HepG2 (cell line): ENCODE data around the gene ZFPM1. TPM values are rescaled to one million over a fixed set of nuclear protein-coding genes. Genes with fewer than 3 reads are reported as not detected.
A peak's percentile ranks its signal among the peaks of the same experiment; 100 is the strongest.

Experiments used
- ATRX ChIP-seq: sonication (generic); formaldehyde crosslinking; IDR thresholded peaks from 2 replicates; pipeline ENCODE4 v1.4.0; 2020; ENCODE audit warnings: missing genetic modification reagents, borderline replicate concordance
- DPF2 ChIP-seq: sonication (generic); formaldehyde crosslinking; IDR thresholded peaks from 2 replicates; pipeline ENCODE4 v1.4.0; 2020; ENCODE audit warnings: mild to moderate bottlenecking, low read depth, missing genetic modification reagents, borderline replicate concordance
- EHMT2 ChIP-seq: fragments of 200-600 bp; sonication (generic); IDR thresholded peaks from 2 replicates; pipeline ENCODE4 v1.7.0; 2017; ENCODE audit warnings: antibody characterized with exemption, low read depth, low read length, borderline replicate concordance
- KLF13 ChIP-seq: sonication (generic); formaldehyde crosslinking; IDR thresholded peaks from 2 replicates; pipeline ENCODE4 v1.4.0; 2020; ENCODE audit warnings: mild to moderate bottlenecking, missing genetic modification reagents
- NCOA5 ChIP-seq: sonication (generic); formaldehyde crosslinking; IDR thresholded peaks from 2 replicates; pipeline ENCODE4 v1.4.0; 2020; ENCODE audit warnings: missing genetic modification reagents
- RARA ChIP-seq: IDR thresholded peaks from 2 replicates; pipeline ENCODE4 v1.6.1; 2016; ENCODE audit warnings: missing genetic modification reagents, missing compliant biosample characterization
- SMAD3 ChIP-seq: sonication (generic); formaldehyde crosslinking; IDR thresholded peaks from 2 replicates; pipeline ENCODE4 v1.4.0; 2020; ENCODE audit warnings: missing genetic modification reagents
- TCF7 ChIP-seq: sonication (generic); IDR thresholded peaks from 2 replicates; pipeline ENCODE4 v1.6.1; 2016; ENCODE audit warnings: antibody characterized with exemption, low read depth
- THAP11 ChIP-seq: IDR thresholded peaks from 2 replicates; pipeline ENCODE4 v1.6.1; 2016; ENCODE audit warnings: missing biosample characterization, missing genetic modification reagents
- ZFP37 ChIP-seq: sonication (generic); formaldehyde crosslinking; IDR thresholded peaks from 2 replicates; pipeline ENCODE4 v1.4.0; 2020; ENCODE audit warnings: missing genetic modification reagents, borderline replicate concordance
- ZNF557 ChIP-seq: sonication (generic); formaldehyde crosslinking; IDR thresholded peaks from 2 replicates; pipeline ENCODE4 v1.4.0; 2020; ENCODE audit warnings: missing genetic modification reagents
- ZNF605 ChIP-seq: sonication (generic); formaldehyde crosslinking; IDR thresholded peaks from 2 replicates; pipeline ENCODE4 v1.8.0; 2022; ENCODE audit warnings: mild to moderate bottlenecking, missing genetic modification reagents
- ZNF724P ChIP-seq: sonication (generic); formaldehyde crosslinking; IDR thresholded peaks from 2 replicates; pipeline ENCODE4 v1.8.0; 2022; ENCODE audit warnings: missing genetic modification reagents, borderline replicate concordance
- polyA plus RNA-seq, 8 experiments: library from polyadenylated mRNA; depleted of rRNA in 3 of 8; stranded (reverse) in 7 of 8; unstranded in 1 of 8; fragments of >200 nt; fragmentation: Illumina TruSeq in 4 of 8; extraction: Trizol in 4 of 8; gene quantifications; 2 replicates each; pipeline versions ENCODE4 v1.2.1 to v1.2.3, GENCODE V29; 2011 to 2016; ENCODE audit warnings: low read depth in 4 of 8, missing spikeins in 1 of 8, mixed read lengths in 1 of 8; ENCODE audit not compliant: insufficient read depth in 1 of 8
- total RNA-seq, 5 experiments: library from RNA; depleted of rRNA; stranded (reverse); fragments of >200 nt; fragmentation: Illumina TruSeq; extraction: Trizol; gene quantifications; 2 replicates each; pipeline ENCODE4 v1.2.3, GENCODE V29; 2016; ENCODE audit warnings: low read depth in 1 of 5
- TF ChIP-seq, protein P1 (sequence below): sonication (generic); formaldehyde crosslinking; IDR thresholded peaks from 2 replicates; pipeline ENCODE4 v1.5.1; 2020; ENCODE audit warnings: mild to moderate bottlenecking, moderate library complexity, missing genetic modification reagents
- TF ChIP-seq, protein P2 (sequence below): sonication (generic); formaldehyde crosslinking; IDR thresholded peaks from 2 replicates; pipeline ENCODE4 v1.8.1; 2023; ENCODE audit warnings: mild to moderate bottlenecking, missing genetic modification reagents
- TF ChIP-seq, protein P3 (sequence below): IDR thresholded peaks from 2 replicates; pipeline ENCODE4 v1.6.1; 2018; ENCODE audit warnings: missing genetic modification reagents, mild to moderate bottlenecking, missing compliant biosample characterization
- TF ChIP-seq, protein P4 (sequence below): sonication (generic); formaldehyde crosslinking; IDR thresholded peaks from 2 replicates; pipeline ENCODE4 v1.8.0; 2022; ENCODE audit warnings: mild to moderate bottlenecking, missing genetic modification reagents
- TF ChIP-seq, protein P5 (sequence below): sonication (generic); formaldehyde crosslinking; IDR thresholded peaks from 2 replicates; pipeline ENCODE4 v1.4.0; 2020; ENCODE audit warnings: missing genetic modification reagents, borderline replicate concordance

The ZFPM1 gene
- total and polyA plus RNA-seq, 2 of the 13 experiments (the other 11 are each of a cell fraction or from before 2014, with no cell fraction given) = 1.3 to 3.8 TPM

GRCh38 chr16:88452482-88453216, 431 bp upstream of the ZFPM1 start (continued):
- TF ChIP-seq, protein P1, sequence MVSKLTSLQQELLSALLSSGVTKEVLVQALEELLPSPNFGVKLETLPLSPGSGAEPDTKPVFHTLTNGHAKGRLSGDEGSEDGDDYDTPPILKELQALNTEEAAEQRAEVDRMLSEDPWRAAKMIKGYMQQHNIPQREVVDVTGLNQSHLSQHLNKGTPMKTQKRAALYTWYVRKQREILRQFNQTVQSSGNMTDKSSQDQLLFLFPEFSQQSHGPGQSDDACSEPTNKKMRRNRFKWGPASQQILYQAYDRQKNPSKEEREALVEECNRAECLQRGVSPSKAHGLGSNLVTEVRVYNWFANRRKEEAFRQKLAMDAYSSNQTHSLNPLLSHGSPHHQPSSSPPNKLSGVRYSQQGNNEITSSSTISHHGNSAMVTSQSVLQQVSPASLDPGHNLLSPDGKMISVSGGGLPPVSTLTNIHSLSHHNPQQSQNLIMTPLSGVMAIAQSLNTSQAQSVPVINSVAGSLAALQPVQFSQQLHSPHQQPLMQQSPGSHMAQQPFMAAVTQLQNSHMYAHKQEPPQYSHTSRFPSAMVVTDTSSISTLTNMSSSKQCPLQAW (CRISPR knock-in tag) = peak; percentile 96
- TF ChIP-seq RARA (CRISPR knock-in tag) = peak; percentile 70
- 0 out of 2 replicates have a peak, but pooled peaks have one; percentile 22 for TF ChIP-seq SMAD3 (CRISPR knock-in tag)
- TF ChIP-seq ATRX = no peak
- TF ChIP-seq TCF7 = no peak
- no peak for TF ChIP-seq EHMT2
- TF ChIP-seq KLF13 (CRISPR knock-in tag) = peak; percentile 92; the same call in 1 of the 2 replicates
- no peak for TF ChIP-seq NCOA5 (CRISPR knock-in tag)
- TF ChIP-seq ZNF605 (CRISPR knock-in tag) = peak; percentile 98
- TF ChIP-seq THAP11 (CRISPR knock-in tag) = peak; percentile 65; the same call in 1 of the 2 replicates
- TF ChIP-seq, protein P2, sequence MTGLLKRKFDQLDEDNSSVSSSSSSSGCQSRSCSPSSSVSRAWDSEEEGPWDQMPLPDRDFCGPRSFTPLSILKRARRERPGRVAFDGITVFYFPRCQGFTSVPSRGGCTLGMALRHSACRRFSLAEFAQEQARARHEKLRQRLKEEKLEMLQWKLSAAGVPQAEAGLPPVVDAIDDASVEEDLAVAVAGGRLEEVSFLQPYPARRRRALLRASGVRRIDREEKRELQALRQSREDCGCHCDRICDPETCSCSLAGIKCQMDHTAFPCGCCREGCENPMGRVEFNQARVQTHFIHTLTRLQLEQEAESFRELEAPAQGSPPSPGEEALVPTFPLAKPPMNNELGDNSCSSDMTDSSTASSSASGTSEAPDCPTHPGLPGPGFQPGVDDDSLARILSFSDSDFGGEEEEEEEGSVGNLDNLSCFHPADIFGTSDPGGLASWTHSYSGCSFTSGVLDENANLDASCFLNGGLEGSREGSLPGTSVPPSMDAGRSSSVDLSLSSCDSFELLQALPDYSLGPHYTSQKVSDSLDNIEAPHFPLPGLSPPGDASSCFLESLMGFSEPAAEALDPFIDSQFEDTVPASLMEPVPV = peak; percentile 99
- no peak for TF ChIP-seq DPF2 (CRISPR knock-in tag)
- TF ChIP-seq, protein P3, sequence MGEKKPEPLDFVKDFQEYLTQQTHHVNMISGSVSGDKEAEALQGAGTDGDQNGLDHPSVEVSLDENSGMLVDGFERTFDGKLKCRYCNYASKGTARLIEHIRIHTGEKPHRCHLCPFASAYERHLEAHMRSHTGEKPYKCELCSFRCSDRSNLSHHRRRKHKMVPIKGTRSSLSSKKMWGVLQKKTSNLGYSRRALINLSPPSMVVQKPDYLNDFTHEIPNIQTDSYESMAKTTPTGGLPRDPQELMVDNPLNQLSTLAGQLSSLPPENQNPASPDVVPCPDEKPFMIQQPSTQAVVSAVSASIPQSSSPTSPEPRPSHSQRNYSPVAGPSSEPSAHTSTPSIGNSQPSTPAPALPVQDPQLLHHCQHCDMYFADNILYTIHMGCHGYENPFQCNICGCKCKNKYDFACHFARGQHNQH = peak; percentile 82; the same call in 1 of the 2 replicates
- TF ChIP-seq, protein P4, sequence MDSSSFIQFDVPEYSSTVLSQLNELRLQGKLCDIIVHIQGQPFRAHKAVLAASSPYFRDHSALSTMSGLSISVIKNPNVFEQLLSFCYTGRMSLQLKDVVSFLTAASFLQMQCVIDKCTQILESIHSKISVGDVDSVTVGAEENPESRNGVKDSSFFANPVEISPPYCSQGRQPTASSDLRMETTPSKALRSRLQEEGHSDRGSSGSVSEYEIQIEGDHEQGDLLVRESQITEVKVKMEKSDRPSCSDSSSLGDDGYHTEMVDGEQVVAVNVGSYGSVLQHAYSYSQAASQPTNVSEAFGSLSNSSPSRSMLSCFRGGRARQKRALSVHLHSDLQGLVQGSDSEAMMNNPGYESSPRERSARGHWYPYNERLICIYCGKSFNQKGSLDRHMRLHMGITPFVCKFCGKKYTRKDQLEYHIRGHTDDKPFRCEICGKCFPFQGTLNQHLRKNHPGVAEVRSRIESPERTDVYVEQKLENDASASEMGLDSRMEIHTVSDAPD = peak; percentile 84; the same call in 1 of the 2 replicates
- TF ChIP-seq, protein P5, sequence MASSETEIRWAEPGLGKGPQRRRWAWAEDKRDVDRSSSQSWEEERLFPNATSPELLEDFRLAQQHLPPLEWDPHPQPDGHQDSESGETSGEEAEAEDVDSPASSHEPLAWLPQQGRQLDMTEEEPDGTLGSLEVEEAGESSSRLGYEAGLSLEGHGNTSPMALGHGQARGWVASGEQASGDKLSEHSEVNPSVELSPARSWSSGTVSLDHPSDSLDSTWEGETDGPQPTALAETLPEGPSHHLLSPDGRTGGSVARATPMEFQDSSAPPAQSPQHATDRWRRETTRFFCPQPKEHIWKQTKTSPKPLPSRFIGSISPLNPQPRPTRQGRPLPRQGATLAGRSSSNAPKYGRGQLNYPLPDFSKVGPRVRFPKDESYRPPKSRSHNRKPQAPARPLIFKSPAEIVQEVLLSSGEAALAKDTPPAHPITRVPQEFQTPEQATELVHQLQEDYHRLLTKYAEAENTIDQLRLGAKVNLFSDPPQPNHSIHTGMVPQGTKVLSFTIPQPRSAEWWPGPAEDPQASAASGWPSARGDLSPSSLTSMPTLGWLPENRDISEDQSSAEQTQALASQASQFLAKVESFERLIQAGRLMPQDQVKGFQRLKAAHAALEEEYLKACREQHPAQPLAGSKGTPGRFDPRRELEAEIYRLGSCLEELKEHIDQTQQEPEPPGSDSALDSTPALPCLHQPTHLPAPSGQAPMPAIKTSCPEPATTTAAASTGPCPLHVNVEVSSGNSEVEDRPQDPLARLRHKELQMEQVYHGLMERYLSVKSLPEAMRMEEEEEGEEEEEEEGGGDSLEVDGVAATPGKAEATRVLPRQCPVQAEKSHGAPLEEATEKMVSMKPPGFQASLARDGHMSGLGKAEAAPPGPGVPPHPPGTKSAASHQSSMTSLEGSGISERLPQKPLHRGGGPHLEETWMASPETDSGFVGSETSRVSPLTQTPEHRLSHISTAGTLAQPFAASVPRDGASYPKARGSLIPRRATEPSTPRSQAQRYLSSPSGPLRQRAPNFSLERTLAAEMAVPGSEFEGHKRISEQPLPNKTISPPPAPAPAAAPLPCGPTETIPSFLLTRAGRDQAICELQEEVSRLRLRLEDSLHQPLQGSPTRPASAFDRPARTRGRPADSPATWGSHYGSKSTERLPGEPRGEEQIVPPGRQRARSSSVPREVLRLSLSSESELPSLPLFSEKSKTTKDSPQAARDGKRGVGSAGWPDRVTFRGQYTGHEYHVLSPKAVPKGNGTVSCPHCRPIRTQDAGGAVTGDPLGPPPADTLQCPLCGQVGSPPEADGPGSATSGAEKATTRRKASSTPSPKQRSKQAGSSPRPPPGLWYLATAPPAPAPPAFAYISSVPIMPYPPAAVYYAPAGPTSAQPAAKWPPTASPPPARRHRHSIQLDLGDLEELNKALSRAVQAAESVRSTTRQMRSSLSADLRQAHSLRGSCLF (CRISPR knock-in tag) = no peak
- 0 out of 2 replicates have a peak, but pooled peaks have one; percentile 38 for TF ChIP-seq ZFP37 (CRISPR knock-in tag)
- TF ChIP-seq ZNF557 (CRISPR knock-in tag) = peak; percentile 98
- peak; percentile 95; the same call in 1 of the 2 replicates for TF ChIP-seq ZNF724P (CRISPR knock-in tag)
